Vagina (tissue), 2 donors: ENCODE results near the gene PIK3R3. TPM values are rescaled to one million over a fixed set of nuclear protein-coding genes. Genes with fewer than 3 reads are reported as not detected.

Experiments
- DNase-seq, 2 donors: peaks; one replicate each; pipeline ENCODE4 v3.0.0-alpha.2; 2017; ENCODE audit errors: extremely low spot score in 2 of 2
- H3K27ac ChIP-seq: fragments of 200-600 bp; sonication (generic); one replicate; pipeline ENCODE4 v1.5.1; 2019
- H3K27me3 ChIP-seq: fragments of 200-600 bp; sonication (generic); one replicate; pipeline ENCODE4 v1.5.1; 2019
- H3K36me3 ChIP-seq, 2 donors: fragments of 200-600 bp; sonication (generic); one replicate each; pipeline ENCODE4 v1.5.1; 2017 to 2019
- H3K4me1 ChIP-seq: fragments of 200-600 bp; sonication (generic); one replicate; pipeline ENCODE4 v1.5.1; 2019
- H3K4me3 ChIP-seq, 2 donors: fragments of 200-600 bp; sonication (generic); 1 replicate in 1 of 2; 2 replicates in 1 of 2; pipeline ENCODE4 v1.5.1; 2016 to 2019
- H3K9me3 ChIP-seq: fragments of 200-600 bp; sonication (generic); one replicate; pipeline ENCODE4 v1.5.1; 2019
- POLR2A ChIP-seq, 2 donors: fragments of 450-650 bp; IDR thresholded peaks; one replicate each; pipeline ENCODE4 v1.6.1; 2017; ENCODE audit warnings: antibody characterized with exemption in 2 of 2, mild to moderate bottlenecking in 2 of 2, moderate library complexity in 2 of 2
- POLR2AphosphoS5 ChIP-seq, 2 donors: sonication (generic); formaldehyde crosslinking; IDR thresholded peaks; one replicate each; pipeline ENCODE4 v1.9.0; 2017; ENCODE audit warnings: antibody characterized with exemption in 2 of 2, mild to moderate bottlenecking in 2 of 2, low read depth in 1 of 2; ENCODE audit not compliant: insufficient read depth in 1 of 2
- intact Hi-C: fragments of 100-400 bp; cut with DNase I; formaldehyde crosslinking; loops from one replicate; pipeline ENCODE4 v1.15.1; 2023
- total RNA-seq: library from RNA; depleted of rRNA; stranded (reverse); fragments of >200 nt; gene quantifications from one replicate; pipeline ENCODE4 v1.2.3, GENCODE V29; 2016
- TF ChIP-seq, protein P1 (sequence below), 3 experiments: fragments of 450-650 bp in 2 of 3; fragments of 200-600 bp in 1 of 3; sonication (generic) in 1 of 3; IDR thresholded peaks; one replicate each; pipeline ENCODE4 v1.5.1; 2017 to 2019; ENCODE audit warnings: antibody characterized with exemption in 3 of 3, mild to moderate bottlenecking in 2 of 3, moderate library complexity in 2 of 3

The PIK3R3 gene
- total RNA-seq, 1 donor from 2014 or later, result 27.0 TPM

DNA sequence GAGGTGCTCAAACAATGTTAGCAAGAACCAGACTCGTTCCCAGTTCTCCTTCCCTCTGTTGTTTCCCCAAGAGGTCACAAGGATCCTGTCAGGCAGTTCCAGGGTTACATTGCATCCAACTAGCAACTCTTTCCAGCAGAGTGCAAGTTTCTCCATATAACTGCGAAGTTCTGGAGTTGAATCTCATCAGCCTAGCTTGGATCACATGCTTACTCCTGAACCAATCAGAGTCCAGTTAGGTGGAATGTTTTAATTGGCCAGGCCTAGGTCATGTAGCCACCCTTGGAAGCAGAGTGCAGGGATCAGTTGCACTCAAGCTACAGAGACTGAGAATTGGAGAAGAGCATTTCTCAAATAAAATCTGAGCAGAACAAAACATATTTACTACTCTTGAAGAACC lies 15.9 kb upstream of the PIK3R3 start:
- H3K27me3 ChIP-seq, result no peaks in the 10 kb centered on the region
- intact Hi-C loops, result no loop called here
- H3K4me3 ChIP-seq, result no peak overlapping the region
- no peaks in the 10 kb centered on the region for H3K36me3 ChIP-seq
- no peaks in the 10 kb centered on the region for H3K9me3 ChIP-seq
- no peak overlapping the region for H3K27ac ChIP-seq
- TF ChIP-seq POLR2AphosphoS5 (IDR thresholded peaks at IDR 0.05; ENCODE audit: insufficient read depth in 1 of 2, low read depth in 1 of 2), result no peak
- TF ChIP-seq, protein P1, sequence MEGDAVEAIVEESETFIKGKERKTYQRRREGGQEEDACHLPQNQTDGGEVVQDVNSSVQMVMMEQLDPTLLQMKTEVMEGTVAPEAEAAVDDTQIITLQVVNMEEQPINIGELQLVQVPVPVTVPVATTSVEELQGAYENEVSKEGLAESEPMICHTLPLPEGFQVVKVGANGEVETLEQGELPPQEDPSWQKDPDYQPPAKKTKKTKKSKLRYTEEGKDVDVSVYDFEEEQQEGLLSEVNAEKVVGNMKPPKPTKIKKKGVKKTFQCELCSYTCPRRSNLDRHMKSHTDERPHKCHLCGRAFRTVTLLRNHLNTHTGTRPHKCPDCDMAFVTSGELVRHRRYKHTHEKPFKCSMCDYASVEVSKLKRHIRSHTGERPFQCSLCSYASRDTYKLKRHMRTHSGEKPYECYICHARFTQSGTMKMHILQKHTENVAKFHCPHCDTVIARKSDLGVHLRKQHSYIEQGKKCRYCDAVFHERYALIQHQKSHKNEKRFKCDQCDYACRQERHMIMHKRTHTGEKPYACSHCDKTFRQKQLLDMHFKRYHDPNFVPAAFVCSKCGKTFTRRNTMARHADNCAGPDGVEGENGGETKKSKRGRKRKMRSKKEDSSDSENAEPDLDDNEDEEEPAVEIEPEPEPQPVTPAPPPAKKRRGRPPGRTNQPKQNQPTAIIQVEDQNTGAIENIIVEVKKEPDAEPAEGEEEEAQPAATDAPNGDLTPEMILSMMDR (IDR thresholded peaks at IDR 0.05), result no peak
- TF ChIP-seq POLR2A (IDR thresholded peaks at IDR 0.05), result no peak
- no peaks in the 10 kb centered on the region for H3K4me1 ChIP-seq
- peak in 1 of 2 donors; percentile 13 for DNase-seq

DNA sequence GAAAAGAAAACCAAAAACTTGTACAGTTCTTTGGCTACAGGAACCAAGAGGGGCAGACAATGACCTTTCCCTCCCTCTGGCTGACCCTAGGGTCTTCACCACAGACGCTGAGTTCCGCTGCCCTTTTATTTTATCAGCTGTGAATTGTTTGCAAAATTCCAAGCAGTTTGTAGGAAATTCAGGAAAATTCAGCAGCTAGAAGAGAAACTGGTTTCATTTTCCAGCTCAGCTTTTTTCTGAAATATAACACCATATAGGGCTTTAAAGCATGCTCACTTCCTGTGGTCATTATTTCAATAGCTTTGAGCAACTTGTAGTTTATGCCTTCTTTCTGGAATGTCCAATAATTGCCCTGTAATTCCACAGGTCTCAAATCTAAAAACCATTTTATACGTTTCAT lies 5.5 kb upstream of the PIK3R3 start:
- H3K9me3 ChIP-seq, result no peaks in the 10 kb centered on the region
- peak in 1 of 2 donors; percentile 25 for DNase-seq
- no peak overlapping the region for H3K4me3 ChIP-seq
- H3K27me3 ChIP-seq, result no peaks in the 10 kb centered on the region
- H3K27ac ChIP-seq, result no peak overlapping the region
- H3K36me3 ChIP-seq, result no peaks in the 10 kb centered on the region
- H3K4me1 ChIP-seq, result peaks cover 13% of the 10 kb centered on the region
- intact Hi-C loops, result no loop called here
- TF ChIP-seq POLR2AphosphoS5 (IDR thresholded peaks at IDR 0.05; ENCODE audit: insufficient read depth in 1 of 2, low read depth in 1 of 2) (no peak), POLR2A (IDR thresholded peaks at IDR 0.05) (no peak)
- TF ChIP-seq, protein P1 (IDR thresholded peaks at IDR 0.05), result no peak

DNA sequence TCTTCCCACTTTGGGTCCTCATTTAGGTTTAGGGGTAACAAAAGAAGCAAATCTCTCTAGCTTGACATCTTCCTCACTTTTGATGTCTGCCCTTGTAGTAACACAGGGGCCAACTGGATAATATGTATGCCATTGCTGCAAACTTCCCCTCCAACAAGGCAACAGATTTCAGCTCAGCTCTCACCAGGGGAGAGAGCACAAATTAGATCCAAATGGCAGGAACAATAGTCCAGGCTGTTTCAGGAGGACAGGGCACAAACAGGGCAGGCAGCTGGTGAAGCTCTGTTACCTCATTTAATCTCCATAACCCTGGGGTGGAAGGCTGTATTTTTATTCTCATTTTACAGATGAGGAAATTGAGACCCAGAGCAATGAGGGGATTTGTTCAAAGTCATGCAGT lies 4.3 kb upstream of the PIK3R3 start:
- TF ChIP-seq POLR2AphosphoS5 (IDR thresholded peaks at IDR 0.05; ENCODE audit: insufficient read depth in 1 of 2, low read depth in 1 of 2) (no peak), POLR2A (IDR thresholded peaks at IDR 0.05) (no peak)
- TF ChIP-seq, protein P1 (IDR thresholded peaks at IDR 0.05), result no peak
- H3K27ac ChIP-seq, result no peak overlapping the region
- intact Hi-C loops, result no loop called here
- peaks cover 21% of the 10 kb centered on the region for H3K4me1 ChIP-seq
- H3K9me3 ChIP-seq, result no peaks in the 10 kb centered on the region
- DNase-seq, result no peak
- H3K36me3 ChIP-seq, result no peaks in the 10 kb centered on the region
- H3K4me3 ChIP-seq, result no peak overlapping the region
- no peaks in the 10 kb centered on the region for H3K27me3 ChIP-seq

DNA sequence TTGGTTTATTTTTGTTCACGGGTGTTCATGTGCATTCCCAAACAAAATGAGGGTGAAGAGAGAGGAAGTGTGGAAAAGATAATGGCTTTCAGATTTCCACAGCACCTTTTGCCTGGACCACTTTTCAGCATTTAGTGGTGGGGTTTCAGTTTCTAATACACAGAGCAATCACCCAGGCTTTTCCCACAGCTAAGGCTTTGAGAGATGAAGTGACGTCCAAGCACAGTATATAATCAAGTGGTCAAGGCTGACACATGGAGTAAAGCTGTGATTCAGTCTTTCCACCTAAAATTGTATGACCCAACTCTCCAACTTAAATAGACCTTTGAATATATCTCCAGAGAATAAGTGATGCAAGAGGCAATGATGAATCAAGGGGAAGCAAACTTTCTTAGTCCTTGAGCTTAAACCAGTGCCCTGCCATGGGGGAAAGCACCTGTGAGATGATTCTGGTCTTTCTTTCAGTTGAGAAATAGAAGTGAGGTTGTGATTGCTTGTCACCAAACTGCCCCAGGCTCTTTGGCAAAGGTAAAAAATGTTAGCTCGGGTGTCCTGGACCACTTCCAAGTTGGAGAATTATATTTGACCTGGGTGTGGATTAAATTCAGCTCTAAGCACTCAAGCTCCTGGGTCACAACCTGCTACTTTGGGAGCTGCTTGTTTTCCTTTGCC lies 2.4 kb upstream of the PIK3R3 start:
- no peak for DNase-seq
- peaks cover 25% of the 10 kb centered on the region for H3K4me1 ChIP-seq
- H3K4me3 ChIP-seq, result no peak overlapping the region

More for the DNA sequence above, 2.4 kb upstream of the PIK3R3 start:
- intact Hi-C loops, result no loop called here
- no peaks in the 10 kb centered on the region for H3K27me3 ChIP-seq
- TF ChIP-seq, protein P1 (IDR thresholded peaks at IDR 0.05), result no peak
- TF ChIP-seq POLR2A (IDR thresholded peaks at IDR 0.05) (no peak), POLR2AphosphoS5 (IDR thresholded peaks at IDR 0.05; ENCODE audit: insufficient read depth in 1 of 2, low read depth in 1 of 2) (peak in 1 of 2 donors; percentile 31)
- peak overlapping the region; percentile 33 for H3K27ac ChIP-seq
- H3K9me3 ChIP-seq, result no peaks in the 10 kb centered on the region
- no peaks in the 10 kb centered on the region for H3K36me3 ChIP-seq
